ENCODE results near the gene C1QTNF8.

GRCh38 chr16:1077877-1078578, 18.0 kb downstream of the C1QTNF8 start:
- TF ChIP-seq CTCF (conservative IDR thresholded peaks at IDR 0.05; ENCODE audit: low read length) (no peak), EZH2phosphoT487 (IDR thresholded peaks at IDR 0.05; ENCODE audit: borderline replicate concordance, low read depth, low read length) (no peak)
